ENCODE measurements around the gene NCAM2.

DNA sequence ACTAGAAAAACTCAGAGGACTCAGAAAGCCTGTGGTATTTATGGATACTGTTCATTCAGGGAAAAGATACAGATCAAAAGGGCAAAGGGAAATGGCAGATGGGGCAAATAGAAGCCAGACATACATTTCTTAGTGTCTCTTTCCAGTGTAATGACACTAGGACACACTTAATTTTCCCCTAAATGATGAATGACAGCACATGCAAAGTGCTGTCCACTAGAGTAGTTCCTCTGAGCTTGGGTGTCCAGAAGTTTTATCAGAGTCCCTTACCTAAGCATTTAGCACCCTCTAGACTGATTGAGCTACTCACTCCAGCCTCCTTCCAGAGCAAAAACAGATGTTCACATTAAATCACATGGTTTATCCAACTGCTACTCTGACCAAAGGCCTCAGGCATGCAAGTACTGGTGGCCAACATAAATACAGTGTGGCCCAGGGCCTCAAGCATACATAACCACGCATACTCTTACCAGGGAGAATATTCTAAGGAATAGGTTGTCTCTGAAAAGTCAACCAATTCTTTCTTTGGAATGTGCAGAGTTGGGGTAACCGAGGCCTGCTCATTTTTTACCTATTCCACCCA is 166.9 kb downstream of the NCAM2 start:
- TF ChIP-seq CEBPB (IDR thresholded peaks at IDR 0.05) (no peak), YY1 (IDR thresholded peaks at IDR 0.05; ENCODE audit: low read depth) (no peak), MAX (IDR thresholded peaks at IDR 0.05) (no peak), RAD21 (IDR thresholded peaks at IDR 0.05; ENCODE audit: low read depth) (no peak), EP300 (IDR thresholded peaks at IDR 0.05; ENCODE audit: borderline replicate concordance) (no peak), USF1 (IDR thresholded peaks at IDR 0.05) (no peak), REST (IDR thresholded peaks at IDR 0.05; ENCODE audit: low read depth) (no peak)
